ENCODE measurements around the gene ERMN. TPM values are rescaled to one million over a fixed set of nuclear protein-coding genes. Genes with fewer than 3 reads are reported as not detected.

Gene ERMN
- total RNA-seq, 1 experiment from 2014 or later, result not detected

- Histone ChIP-seq H3K27ac (ENCODE audit: low read length) (no peak overlapping the region), H3K4me1 (ENCODE audit: control insufficient read depth, insufficient read depth, low read length) (no peaks in the 10 kb centered on the region), H3K36me3 (ENCODE audit: control insufficient read depth, insufficient read depth, low read length) (no peaks in the 10 kb centered on the region), H3K27me3 (ENCODE audit: control insufficient read depth, insufficient read depth, low read length) (no peaks in the 10 kb centered on the region), H3K9me3 (ENCODE audit: control insufficient read depth, insufficient read depth, low read depth, low read length) (no peaks in the 10 kb centered on the region), H3K4me3 (ENCODE audit: low read depth in 2 of 2, low read length in 2 of 2) (no peak overlapping the region)
- TF ChIP-seq REST (IDR thresholded peaks at IDR 0.05; ENCODE audit: insufficient read depth in 1 of 2, low read depth in 2 of 2, low read length in 1 of 2) (no peak), SIN3A (IDR thresholded peaks at IDR 0.05; ENCODE audit: borderline replicate concordance, insufficient read depth, low read depth, low read length) (no peak), POLR2AphosphoS5 (IDR thresholded peaks at IDR 0.05; ENCODE audit: low read depth, low read length) (no peak), TCF7L2 (IDR thresholded peaks at IDR 0.05; ENCODE audit: low read depth, low read length) (no peak), CTCF (IDR thresholded peaks at IDR 0.05) (no peak)
- CTCF ChIA-PET, result no interaction called here
- ATAC-seq, result no peak
- DNase-seq (ENCODE audit: low read depth, low spot score), result no peak
- BruUV-seq (replicated peaks), result no TSS peak
- POLR2A ChIA-PET, result no interaction called here
- in situ Hi-C loops (cut with HindIII; ENCODE audit: low pct_unique_long_range_greater_than_20kb, low sequenced_read_pairs), result no loop called here
- intact Hi-C loops (cut with micrococcal nuclease; ENCODE audit: unreplicated experiment), result no loop called here
Measured at GRCh38 chr2:157315901-157316300, 9.7 kb downstream of the ERMN start.

GRCh38 chr2:157312866-157313486 is 12.6 kb downstream of the ERMN start:
- BruUV-seq (replicated peaks), result no TSS peak
- Histone ChIP-seq H3K4me3 (ENCODE audit: low read depth in 2 of 2, low read length in 2 of 2) (no peak overlapping the region), H3K9me3 (ENCODE audit: control insufficient read depth, insufficient read depth, low read depth, low read length) (no peaks in the 10 kb centered on the region), H3K27me3 (ENCODE audit: control insufficient read depth, insufficient read depth, low read length) (peaks cover 3% of the 10 kb centered on the region; the same call in 1 of the 2 replicates), H3K4me1 (ENCODE audit: control insufficient read depth, insufficient read depth, low read length) (no peaks in the 10 kb centered on the region), H3K27ac (ENCODE audit: low read length) (no peak overlapping the region), H3K36me3 (ENCODE audit: control insufficient read depth, insufficient read depth, low read length) (no peaks in the 10 kb centered on the region)
- in situ Hi-C loops (cut with HindIII; ENCODE audit: low pct_unique_long_range_greater_than_20kb, low sequenced_read_pairs), result no loop called here
- POLR2A ChIA-PET, result no interaction called here
- CTCF ChIA-PET, result no interaction called here
- intact Hi-C loops (cut with micrococcal nuclease; ENCODE audit: unreplicated experiment), result no loop called here
- TF ChIP-seq CTCF (IDR thresholded peaks at IDR 0.05) (no peak), TCF7L2 (IDR thresholded peaks at IDR 0.05; ENCODE audit: low read depth, low read length) (no peak), REST (IDR thresholded peaks at IDR 0.05; ENCODE audit: insufficient read depth in 1 of 2, low read depth in 2 of 2, low read length in 1 of 2) (no peak), POLR2AphosphoS5 (IDR thresholded peaks at IDR 0.05; ENCODE audit: low read depth, low read length) (no peak), SIN3A (IDR thresholded peaks at IDR 0.05; ENCODE audit: borderline replicate concordance, insufficient read depth, low read depth, low read length) (no peak)
- DNase-seq (ENCODE audit: low read depth, low spot score), result no peak
- no peak for ATAC-seq
